Astrocyte (in vitro differentiated cells and primary cell): ENCODE results near the gene PPFIBP1. TPM values are rescaled to one million over a fixed set of nuclear protein-coding genes. Genes with fewer than 3 reads are reported as not detected.

Source experiments
- DNase-seq: peaks from one replicate; pipeline ENCODE4 v3.0.0-alpha.2; 2010; ENCODE audit warnings: low read depth
- FAIRE-seq: peaks from 2 replicates; lab custom pipeline; 2011; peaks lifted over from hg19 to GRCh38; lab: Jason Lieb, UNC
- H2AFZ ChIP-seq: 2 replicates; pipeline ENCODE4 v1.6.0; 2012; ENCODE audit warnings: low read depth, low read length, inconsistent platforms
- H3K27ac ChIP-seq: 2 replicates; pipeline ENCODE4 v1.5.1; 2011; ENCODE audit warnings: low read depth, low read length, inconsistent platforms
- H3K27me3 ChIP-seq: 2 replicates; pipeline ENCODE4 v1.6.0; 2011; ENCODE audit warnings: low read length, inconsistent platforms; ENCODE audit not compliant: insufficient read depth
- H3K36me3 ChIP-seq: 2 replicates; pipeline ENCODE4 v1.5.1; 2011; ENCODE audit warnings: low read length, inconsistent platforms; ENCODE audit not compliant: insufficient read depth
- H3K4me1 ChIP-seq: 2 replicates; pipeline ENCODE4 v1.5.1; 2011; ENCODE audit warnings: low read length, inconsistent platforms; ENCODE audit not compliant: insufficient read depth
- H3K4me2 ChIP-seq: 2 replicates; pipeline ENCODE4 v1.6.0; 2012; ENCODE audit warnings: low read length, inconsistent platforms
- H3K4me3 ChIP-seq: 2 replicates; pipeline ENCODE4 v1.5.1; 2011; ENCODE audit warnings: low read depth, mild to moderate bottlenecking, low read length, inconsistent platforms; ENCODE audit not compliant: insufficient read depth
- H3K79me2 ChIP-seq: 2 replicates; pipeline ENCODE4 v1.6.0; 2012; ENCODE audit warnings: mild to moderate bottlenecking, low read length, inconsistent platforms; ENCODE audit not compliant: insufficient read depth
- H3K9ac ChIP-seq: 2 replicates; pipeline ENCODE4 v1.6.0; 2012; ENCODE audit warnings: mild to moderate bottlenecking, low read length, inconsistent platforms
- H3K9me3 ChIP-seq: 2 replicates; pipeline ENCODE4 v1.5.1; 2012; ENCODE audit warnings: low read depth, mild to moderate bottlenecking, low read length, inconsistent platforms; ENCODE audit not compliant: insufficient read depth
- H4K20me1 ChIP-seq: 2 replicates; pipeline ENCODE4 v1.6.0; 2012; ENCODE audit warnings: low read length, inconsistent platforms; ENCODE audit not compliant: insufficient read depth
- H3K27ac Mint-ChIP-seq: one replicate; pipeline ENCODE4 v1.8.0; 2021; ENCODE audit warnings: mild to moderate bottlenecking, mixed read lengths; ENCODE audit not compliant: unreplicated experiment
- H3K27me3 Mint-ChIP-seq: one replicate; pipeline ENCODE4 v1.8.0; 2021; ENCODE audit warnings: low read depth, mixed read lengths; ENCODE audit not compliant: unreplicated experiment
- H3K36me3 Mint-ChIP-seq: one replicate; pipeline ENCODE4 v1.8.0; 2021; ENCODE audit warnings: low read depth, mixed read lengths; ENCODE audit not compliant: unreplicated experiment
- H3K4me1 Mint-ChIP-seq: one replicate; pipeline ENCODE4 v1.8.0; 2021; ENCODE audit warnings: low read depth, mixed read lengths; ENCODE audit not compliant: unreplicated experiment
- H3K4me3 Mint-ChIP-seq: one replicate; pipeline ENCODE4 v1.8.0; 2021; ENCODE audit warnings: mild to moderate bottlenecking, moderate library complexity, mixed read lengths; ENCODE audit not compliant: unreplicated experiment
- H3K9me3 Mint-ChIP-seq: one replicate; pipeline ENCODE4 v1.8.0; 2021; ENCODE audit warnings: mild to moderate bottlenecking, mixed read lengths; ENCODE audit not compliant: unreplicated experiment
- CTCF ChIP-seq: IDR thresholded peaks from 2 replicates; pipeline ENCODE4 v1.5.1; 2011; ENCODE audit warnings: low read depth, mild to moderate bottlenecking, inconsistent platforms, low read length, moderate library complexity; ENCODE audit not compliant: insufficient read depth
- EZH2 ChIP-seq: IDR thresholded peaks from 2 replicates; pipeline ENCODE4 v1.6.1; 2012; ENCODE audit warnings: mild to moderate bottlenecking, low read length, inconsistent platforms; ENCODE audit not compliant: insufficient read depth
- total RNA-seq: library from RNA; stranded (reverse); gene quantifications from 2 replicates; pipeline ENCODE4 v1.2.1, GENCODE V29; 2021

PPFIBP1 gene
- total RNA-seq, 1 donor from 2014 or later: 147 TPM

- no peaks in the 10 kb centered on the region for H3K9me3 Mint-ChIP-seq
- Histone ChIP-seq H3K9ac (no peak overlapping the region), H3K27ac (no peak overlapping the region), H3K27me3 (no peaks in the 10 kb centered on the region), H3K4me3 (no peak overlapping the region), H4K20me1 (no peaks in the 10 kb centered on the region), H3K79me2 (no peaks in the 10 kb centered on the region), H3K9me3 (no peaks in the 10 kb centered on the region), H3K4me2 (no peak overlapping the region), H3K4me1 (no peaks in the 10 kb centered on the region), H3K36me3 (peaks cover 56% of the 10 kb centered on the region), H2AFZ (no peak overlapping the region)
- no peaks in the 10 kb centered on the region for H3K27me3 Mint-ChIP-seq
- FAIRE-seq (no peak), DNase-seq (no peak)
- H3K4me1 Mint-ChIP-seq: peaks cover 3% of the 10 kb centered on the region
- H3K36me3 Mint-ChIP-seq: peaks cover 37% of the 10 kb centered on the region
- TF ChIP-seq EZH2 (no peak), CTCF (no peak)
- H3K27ac Mint-ChIP-seq: no peak overlapping the region
- H3K4me3 Mint-ChIP-seq: no peak overlapping the region
Observed at GRCh38 chr12:27685274-27685673, 161.3 kb downstream of the PPFIBP1 start.

- no peaks in the 10 kb centered on the region for H3K4me1 ChIP-seq
- Mint-ChIP-seq H3K4me3 (no peak overlapping the region), H3K4me1 (peaks cover 3% of the 10 kb centered on the region), H3K36me3 (peaks cover 35% of the 10 kb centered on the region), H3K27me3 (no peaks in the 10 kb centered on the region), H3K9me3 (no peaks in the 10 kb centered on the region), H3K27ac (no peak overlapping the region)
- H3K4me3 ChIP-seq: no peak overlapping the region
- H3K27me3 ChIP-seq: no peaks in the 10 kb centered on the region
- H2AFZ ChIP-seq: no peak overlapping the region
- no peak overlapping the region for H3K9ac ChIP-seq
- DNase-seq (no peak), FAIRE-seq (no peak)
- H3K79me2 ChIP-seq: no peaks in the 10 kb centered on the region
- H3K9me3 ChIP-seq: no peaks in the 10 kb centered on the region
- no peak overlapping the region for H3K4me2 ChIP-seq
- peaks cover 61% of the 10 kb centered on the region for H3K36me3 ChIP-seq
- no peaks in the 10 kb centered on the region for H4K20me1 ChIP-seq
- no peak for TF ChIP-seq CTCF
- no peak for TF ChIP-seq EZH2
- no peak overlapping the region for H3K27ac ChIP-seq
Observed at GRCh38 chr12:27686147-27686546, 162.1 kb downstream of the PPFIBP1 start.

- Mint-ChIP-seq H3K27ac (no peak overlapping the region), H3K4me3 (no peak overlapping the region), H3K4me1 (no peaks in the 10 kb centered on the region)
Observed at GRCh38 chr12:27688671-27689070, 164.7 kb downstream of the PPFIBP1 start.

More at GRCh38 chr12:27688671-27689070, 164.7 kb downstream of the PPFIBP1 start:
- no peaks in the 10 kb centered on the region for H3K27me3 ChIP-seq
- H3K27ac ChIP-seq: no peak overlapping the region
- TF ChIP-seq CTCF: no peak
- no peak for TF ChIP-seq EZH2
- H2AFZ ChIP-seq: no peak overlapping the region
- FAIRE-seq: no peak
- peaks cover 61% of the 10 kb centered on the region for H3K36me3 ChIP-seq
- H3K4me1 ChIP-seq: no peaks in the 10 kb centered on the region
- no peak overlapping the region for H3K4me3 ChIP-seq
- no peaks in the 10 kb centered on the region for H3K79me2 ChIP-seq
- Mint-ChIP-seq H3K9me3 (no peaks in the 10 kb centered on the region), H3K27me3 (no peaks in the 10 kb centered on the region), H3K36me3 (peaks cover 26% of the 10 kb centered on the region)
- H3K9me3 ChIP-seq: no peaks in the 10 kb centered on the region
- no peak overlapping the region for H3K4me2 ChIP-seq
- no peak for DNase-seq
- no peaks in the 10 kb centered on the region for H4K20me1 ChIP-seq
- no peak overlapping the region for H3K9ac ChIP-seq
